GM06990 (cell line): ENCODE results near the gene ANO4.

Experiments used
- DNase-seq: peaks from one replicate; pipeline ENCODE4 v3.0.0-alpha.2; 2011; ENCODE audit not compliant: insufficient read length; ENCODE audit errors: extremely low read depth
- H3K27me3 ChIP-seq: replicated peaks from 2 replicates; pipeline ENCODE4 v1.6.0; 2011; ENCODE audit warnings: low read length; ENCODE audit not compliant: control insufficient read depth, insufficient read depth
- H3K36me3 ChIP-seq: 2 replicates; pipeline ENCODE4 v1.5.1; 2011; ENCODE audit warnings: low read length; ENCODE audit not compliant: control insufficient read depth, insufficient read depth
- H3K4me3 ChIP-seq: replicated peaks from 2 replicates; pipeline ENCODE4 v1.5.1; 2011; ENCODE audit warnings: low read depth, mild to moderate bottlenecking, control low read depth, low read length
- TF ChIP-seq, protein P1 (sequence below): IDR thresholded peaks from 2 replicates; pipeline ENCODE4 v1.5.1; 2011; ENCODE audit warnings: low read length, control low read depth, mild to moderate bottlenecking, inconsistent platforms; ENCODE audit not compliant: insufficient read depth, poor library complexity, severe bottlenecking

The ANO4 gene

DNA sequence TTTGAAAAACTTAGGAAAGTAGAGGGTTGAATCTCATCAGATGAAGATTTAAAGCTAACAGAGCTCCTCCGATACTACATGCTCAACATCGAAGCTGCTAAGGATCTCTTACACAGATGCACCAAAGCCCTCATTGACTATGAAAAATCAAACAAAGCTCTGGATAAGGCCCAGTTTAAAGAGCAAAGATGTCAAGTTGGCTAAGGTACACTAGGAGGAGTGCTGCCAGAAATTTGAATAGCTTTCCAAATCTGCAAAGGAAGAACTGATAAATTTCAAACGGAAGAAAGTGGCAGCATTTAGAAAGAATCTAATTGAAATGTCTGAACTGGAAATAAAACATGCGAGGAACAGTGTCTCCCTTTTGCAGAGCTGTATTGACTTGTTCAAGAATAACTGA lies 274.3 kb downstream of the ANO4 start:
- Histone ChIP-seq H3K4me3 (no peak overlapping the region), H3K36me3 (no peaks in the 10 kb centered on the region), H3K27me3 (no peaks in the 10 kb centered on the region)
- DNase-seq: no peak
- TF ChIP-seq, protein P1, sequence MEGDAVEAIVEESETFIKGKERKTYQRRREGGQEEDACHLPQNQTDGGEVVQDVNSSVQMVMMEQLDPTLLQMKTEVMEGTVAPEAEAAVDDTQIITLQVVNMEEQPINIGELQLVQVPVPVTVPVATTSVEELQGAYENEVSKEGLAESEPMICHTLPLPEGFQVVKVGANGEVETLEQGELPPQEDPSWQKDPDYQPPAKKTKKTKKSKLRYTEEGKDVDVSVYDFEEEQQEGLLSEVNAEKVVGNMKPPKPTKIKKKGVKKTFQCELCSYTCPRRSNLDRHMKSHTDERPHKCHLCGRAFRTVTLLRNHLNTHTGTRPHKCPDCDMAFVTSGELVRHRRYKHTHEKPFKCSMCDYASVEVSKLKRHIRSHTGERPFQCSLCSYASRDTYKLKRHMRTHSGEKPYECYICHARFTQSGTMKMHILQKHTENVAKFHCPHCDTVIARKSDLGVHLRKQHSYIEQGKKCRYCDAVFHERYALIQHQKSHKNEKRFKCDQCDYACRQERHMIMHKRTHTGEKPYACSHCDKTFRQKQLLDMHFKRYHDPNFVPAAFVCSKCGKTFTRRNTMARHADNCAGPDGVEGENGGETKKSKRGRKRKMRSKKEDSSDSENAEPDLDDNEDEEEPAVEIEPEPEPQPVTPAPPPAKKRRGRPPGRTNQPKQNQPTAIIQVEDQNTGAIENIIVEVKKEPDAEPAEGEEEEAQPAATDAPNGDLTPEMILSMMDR: no peak

DNA sequence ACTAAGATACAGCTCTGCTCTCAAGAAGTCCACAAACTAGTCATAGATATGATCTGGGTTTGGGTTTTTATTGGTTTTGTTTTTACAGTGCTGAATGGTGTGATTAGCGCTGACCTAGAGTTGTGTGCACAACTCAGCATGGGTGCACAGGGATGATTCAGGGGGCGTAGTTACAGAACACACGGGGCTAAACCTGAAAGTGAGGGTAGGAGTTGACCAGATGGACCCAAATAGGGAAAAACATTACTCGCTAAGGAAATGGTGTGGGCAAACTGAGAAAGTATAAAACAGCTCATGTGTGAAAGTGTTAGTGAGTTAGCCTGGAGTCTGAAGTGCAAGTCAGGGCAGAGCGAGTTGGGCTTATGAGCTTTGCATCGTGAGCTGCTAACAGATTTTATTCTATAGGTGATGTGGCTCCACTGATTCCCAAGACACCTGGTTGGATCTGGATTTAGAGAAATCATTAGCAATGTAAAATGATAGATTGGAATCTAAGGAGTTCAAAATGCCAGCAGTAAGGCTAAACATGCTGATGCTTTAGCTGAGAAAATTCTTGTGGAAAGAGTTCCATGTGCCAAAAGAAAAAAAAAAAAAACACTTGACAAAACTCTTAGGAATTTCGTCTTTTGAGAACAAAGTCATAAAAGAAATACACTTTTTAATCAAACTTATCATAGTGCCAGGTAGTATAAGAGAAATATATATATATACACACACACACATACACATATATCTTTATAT lies 280.5 kb downstream of the ANO4 start:
- Histone ChIP-seq H3K36me3 (no peaks in the 10 kb centered on the region), H3K27me3 (no peaks in the 10 kb centered on the region; the same call in none of the 2 replicates), H3K4me3 (no peak overlapping the region)
- TF ChIP-seq, protein P1: no peak
- no peak for DNase-seq

DNA sequence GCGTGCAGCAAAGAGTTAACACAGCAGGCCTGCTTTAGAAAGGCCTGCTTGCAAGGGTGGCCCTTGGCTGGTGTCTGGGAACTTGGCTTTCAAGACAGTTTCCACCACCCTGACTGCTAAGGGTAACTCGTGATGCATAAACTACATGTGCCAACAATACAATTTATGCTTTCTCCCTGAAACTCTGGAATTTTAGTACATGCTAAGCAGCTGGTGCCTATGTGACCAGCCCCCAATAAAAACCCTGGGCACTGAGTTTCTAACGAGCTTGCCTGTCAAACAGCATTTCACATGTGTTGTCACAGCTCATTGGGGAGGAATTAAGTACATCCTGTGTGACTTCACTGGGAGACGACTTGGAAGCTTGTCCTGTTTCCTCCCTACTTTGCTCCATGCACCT lies 282.3 kb downstream of the ANO4 start:
- DNase-seq: no peak
- Histone ChIP-seq H3K36me3 (no peaks in the 10 kb centered on the region), H3K27me3 (no peaks in the 10 kb centered on the region; the same call in none of the 2 replicates), H3K4me3 (no peak overlapping the region)
- TF ChIP-seq, protein P1: no peak

DNA sequence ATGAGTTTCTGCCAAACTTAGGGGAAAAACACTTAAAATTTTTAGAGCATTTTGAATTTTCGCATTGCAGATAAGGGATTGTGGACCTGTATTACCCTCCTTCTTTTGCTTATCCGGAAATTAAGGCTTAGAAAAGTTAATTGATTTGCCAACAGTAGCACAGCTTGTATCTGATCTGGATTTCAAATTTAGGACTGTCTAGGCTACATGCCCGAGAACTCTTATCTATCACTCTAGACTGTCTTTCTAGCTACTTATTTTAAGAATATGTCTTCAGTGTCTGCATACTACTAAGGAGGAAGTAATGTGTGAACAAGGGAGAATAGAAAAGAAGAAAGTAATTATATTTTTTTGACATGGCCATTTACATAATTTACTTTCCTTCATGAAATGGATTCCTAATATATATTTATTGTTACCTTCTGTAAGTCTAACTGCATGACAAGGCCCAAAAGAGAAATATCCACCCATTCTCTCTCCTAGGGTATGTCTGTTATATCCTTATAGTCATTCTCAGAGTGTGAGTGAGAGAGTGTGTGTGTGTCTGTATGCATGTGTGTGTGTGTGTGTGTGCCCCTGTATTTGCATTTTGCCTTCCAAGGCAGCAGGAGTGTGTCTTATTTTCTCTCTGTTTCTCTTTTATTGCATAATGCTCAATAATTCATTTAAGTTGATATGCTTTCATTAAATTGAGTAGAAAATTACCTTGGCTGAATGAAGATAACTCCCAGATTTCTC lies 283.4 kb downstream of the ANO4 start:
- TF ChIP-seq, protein P1: no peak
- Histone ChIP-seq H3K27me3 (no peaks in the 10 kb centered on the region; the same call in none of the 2 replicates), H3K4me3 (no peak overlapping the region), H3K36me3 (no peaks in the 10 kb centered on the region)
- no peak for DNase-seq

DNA sequence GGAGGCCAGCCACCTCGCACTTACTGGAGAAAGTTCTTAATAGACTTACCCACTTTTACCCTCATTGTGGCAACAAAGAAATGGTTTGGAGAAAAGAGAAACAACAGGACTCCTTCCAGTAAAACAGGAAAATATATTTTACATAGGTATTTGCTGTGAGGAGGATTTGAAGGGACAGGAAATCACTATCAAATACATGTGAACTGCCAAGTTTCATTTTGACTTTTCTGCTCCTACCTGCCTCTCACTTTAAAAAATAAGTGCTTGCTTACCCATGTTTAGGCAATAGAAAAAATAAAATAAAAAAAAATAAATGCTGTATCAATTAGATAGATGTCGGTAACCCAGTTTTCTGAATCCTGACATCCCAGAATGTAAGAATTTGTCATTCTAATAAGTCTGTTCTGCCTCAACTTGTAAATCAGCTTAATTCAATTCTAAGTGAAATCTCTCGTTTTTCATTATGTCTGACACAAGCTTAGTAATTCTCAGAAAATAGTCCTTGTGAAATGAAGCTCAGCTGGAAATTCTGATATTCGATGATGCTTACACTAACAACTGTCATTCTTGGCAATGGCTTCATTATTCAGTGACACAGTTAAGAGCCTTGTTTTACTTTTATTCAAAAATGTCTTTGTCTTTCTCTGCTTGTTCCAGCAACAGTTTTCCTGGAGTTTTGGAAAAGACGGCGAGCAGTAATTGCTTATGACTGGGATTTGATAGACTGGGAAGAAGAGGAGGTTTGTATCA lies 284.1 kb downstream of the ANO4 start:
- DNase-seq: no peak
- TF ChIP-seq, protein P1: no peak
- Histone ChIP-seq H3K4me3 (no peak overlapping the region), H3K36me3 (no peaks in the 10 kb centered on the region), H3K27me3 (no peaks in the 10 kb centered on the region; the same call in none of the 2 replicates)
